ENCODE data around the gene PLCB1. TPM values are rescaled to one million over a fixed set of nuclear protein-coding genes. Genes with fewer than 3 reads are reported as not detected.

Gene PLCB1
- total RNA-seq, 1 experiment from 2014 or later: 6.8 TPM

- intact Hi-C loops (cut with micrococcal nuclease; ENCODE audit: unreplicated experiment): no loop called here
- DNase-seq (ENCODE audit: low spot score): no peak
- BruUV-seq (replicated peaks): no TSS peak
- H3K4me3 ChIP-seq (ENCODE audit: low read depth, low read length, poor library complexity, severe bottlenecking): no peak overlapping the region
- TF ChIP-seq, protein P1, sequence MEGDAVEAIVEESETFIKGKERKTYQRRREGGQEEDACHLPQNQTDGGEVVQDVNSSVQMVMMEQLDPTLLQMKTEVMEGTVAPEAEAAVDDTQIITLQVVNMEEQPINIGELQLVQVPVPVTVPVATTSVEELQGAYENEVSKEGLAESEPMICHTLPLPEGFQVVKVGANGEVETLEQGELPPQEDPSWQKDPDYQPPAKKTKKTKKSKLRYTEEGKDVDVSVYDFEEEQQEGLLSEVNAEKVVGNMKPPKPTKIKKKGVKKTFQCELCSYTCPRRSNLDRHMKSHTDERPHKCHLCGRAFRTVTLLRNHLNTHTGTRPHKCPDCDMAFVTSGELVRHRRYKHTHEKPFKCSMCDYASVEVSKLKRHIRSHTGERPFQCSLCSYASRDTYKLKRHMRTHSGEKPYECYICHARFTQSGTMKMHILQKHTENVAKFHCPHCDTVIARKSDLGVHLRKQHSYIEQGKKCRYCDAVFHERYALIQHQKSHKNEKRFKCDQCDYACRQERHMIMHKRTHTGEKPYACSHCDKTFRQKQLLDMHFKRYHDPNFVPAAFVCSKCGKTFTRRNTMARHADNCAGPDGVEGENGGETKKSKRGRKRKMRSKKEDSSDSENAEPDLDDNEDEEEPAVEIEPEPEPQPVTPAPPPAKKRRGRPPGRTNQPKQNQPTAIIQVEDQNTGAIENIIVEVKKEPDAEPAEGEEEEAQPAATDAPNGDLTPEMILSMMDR (conservative IDR thresholded peaks at IDR 0.05; ENCODE audit: low read depth, low read length): no peak
- TF ChIP-seq EZH2 (IDR thresholded peaks at IDR 0.05; ENCODE audit: borderline replicate concordance, low read depth, low read length, poor library complexity, severe bottlenecking): no peak
- H3K27me3 ChIP-seq (replicated peaks; ENCODE audit: insufficient read depth, low read depth, low read length, poor library complexity): no peaks in the 10 kb centered on the region
- H3K9me3 ChIP-seq (ENCODE audit: low read depth, low read length, poor library complexity, severe bottlenecking): no peaks in the 10 kb centered on the region
- no peaks in the 10 kb centered on the region for H3K4me1 ChIP-seq (ENCODE audit: insufficient read depth, low read length, poor library complexity, severe bottlenecking)
- no peaks in the 10 kb centered on the region for H3K36me3 ChIP-seq (ENCODE audit: insufficient read depth, low read length, poor library complexity, severe bottlenecking)
- no peak overlapping the region for H3K27ac ChIP-seq (ENCODE audit: low read depth, low read length, poor library complexity, severe bottlenecking)
- POLR2A ChIA-PET (ENCODE audit: low non-redundant PET): no interaction called here
- CTCF ChIA-PET: interaction anchor here (0.6 kb wide), 1 partner anchor 219 kb away, joined by 3 read pairs; no protein-coding TSS in a partner anchor
These were observed 617.0 kb downstream of the PLCB1 start for GRCh38 chr20:8749101-8749500.

DNA sequence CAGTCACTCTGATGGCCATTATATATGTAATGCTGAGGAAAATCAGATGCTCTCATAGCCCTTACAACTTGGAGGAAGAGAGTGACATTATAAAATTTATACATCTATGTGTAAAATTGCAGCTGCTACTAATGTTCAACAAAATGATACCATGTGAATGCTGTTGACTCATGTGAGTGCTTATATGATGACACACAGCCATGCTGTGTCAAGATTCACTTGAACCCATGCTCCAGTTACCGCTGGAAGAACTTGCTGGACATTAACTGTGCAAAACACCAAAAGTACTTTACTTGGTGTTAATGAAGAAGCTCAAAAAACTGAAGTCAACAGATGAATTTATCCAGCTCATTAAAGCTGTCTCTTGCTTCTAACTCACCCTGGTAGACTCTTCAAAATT is 617.9 kb downstream of the PLCB1 start:
- no peak for DNase-seq (ENCODE audit: low spot score)
- TF ChIP-seq, protein P1 (conservative IDR thresholded peaks at IDR 0.05; ENCODE audit: low read depth, low read length): no peak
- TF ChIP-seq EZH2 (IDR thresholded peaks at IDR 0.05; ENCODE audit: borderline replicate concordance, low read depth, low read length, poor library complexity, severe bottlenecking): no peak
- H3K4me1 ChIP-seq (ENCODE audit: insufficient read depth, low read length, poor library complexity, severe bottlenecking): no peaks in the 10 kb centered on the region
- H3K4me3 ChIP-seq (ENCODE audit: low read depth, low read length, poor library complexity, severe bottlenecking): no peak overlapping the region
- H3K36me3 ChIP-seq (ENCODE audit: insufficient read depth, low read length, poor library complexity, severe bottlenecking): no peaks in the 10 kb centered on the region
- H3K27me3 ChIP-seq (replicated peaks; ENCODE audit: insufficient read depth, low read depth, low read length, poor library complexity): no peaks in the 10 kb centered on the region
- intact Hi-C loops (cut with micrococcal nuclease; ENCODE audit: unreplicated experiment): loop anchor here (2.0 kb wide), 2 partner anchors 609 to 643 kb away; no protein-coding TSS in a partner anchor
- H3K27ac ChIP-seq (ENCODE audit: low read depth, low read length, poor library complexity, severe bottlenecking): no peak overlapping the region
- ChIA-PET CTCF (interaction anchor here (0.6 kb wide), 1 partner anchor 220 kb away, joined by 3 read pairs; no protein-coding TSS in a partner anchor), POLR2A (ENCODE audit: low non-redundant PET) (no interaction called here)
- BruUV-seq (replicated peaks): no TSS peak
- no peaks in the 10 kb centered on the region for H3K9me3 ChIP-seq (ENCODE audit: low read depth, low read length, poor library complexity, severe bottlenecking)

DNA sequence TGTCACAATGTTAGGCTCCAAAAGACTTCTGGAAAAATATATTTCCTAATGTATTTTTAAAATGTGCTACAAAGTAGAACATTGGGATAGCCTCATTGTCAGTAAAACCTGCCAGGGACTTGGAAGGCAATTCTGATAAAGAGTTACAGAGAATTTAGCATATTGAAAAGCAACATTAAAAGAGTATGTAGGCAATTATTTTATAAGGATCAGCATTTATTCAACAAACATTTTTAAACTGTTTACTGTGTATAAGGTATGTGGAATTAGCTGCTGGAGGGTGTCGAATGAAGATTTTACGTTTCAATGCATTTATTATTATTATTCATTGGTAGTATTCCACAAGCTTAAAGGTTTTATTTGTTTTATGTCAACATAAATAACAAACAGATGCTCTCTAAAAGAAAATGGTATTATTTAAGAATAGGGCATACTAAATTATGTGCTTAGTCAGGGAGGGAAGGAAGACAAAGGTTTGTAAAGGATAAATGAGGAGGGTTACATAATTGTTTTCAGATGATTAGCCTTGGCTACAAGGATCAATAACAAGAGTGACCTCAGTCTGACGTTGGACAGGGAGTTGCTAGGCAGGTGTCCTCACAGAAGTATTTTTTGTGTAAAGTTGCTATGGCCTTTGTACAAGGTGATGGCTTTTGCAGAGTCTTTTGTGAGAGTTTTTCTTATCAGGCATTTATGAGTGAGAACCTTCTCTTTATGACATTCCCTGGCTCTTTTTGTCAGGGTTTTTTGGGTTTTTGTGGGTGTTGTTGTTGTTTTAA is 623.5 kb downstream of the PLCB1 start:
- no peak for TF ChIP-seq EZH2 (IDR thresholded peaks at IDR 0.05; ENCODE audit: borderline replicate concordance, low read depth, low read length, poor library complexity, severe bottlenecking)
- TF ChIP-seq, protein P1 (conservative IDR thresholded peaks at IDR 0.05; ENCODE audit: low read depth, low read length): no peak
- no peaks in the 10 kb centered on the region for H3K27me3 ChIP-seq (replicated peaks; ENCODE audit: insufficient read depth, low read depth, low read length, poor library complexity)
- POLR2A ChIA-PET (ENCODE audit: low non-redundant PET): no interaction called here
- DNase-seq (ENCODE audit: low spot score): no peak
- BruUV-seq (replicated peaks): no TSS peak
- H3K9me3 ChIP-seq (ENCODE audit: low read depth, low read length, poor library complexity, severe bottlenecking): no peaks in the 10 kb centered on the region
- intact Hi-C loops (cut with micrococcal nuclease; ENCODE audit: unreplicated experiment): loop anchor here (5.0 kb wide), 1 partner anchor 852 kb away; no protein-coding TSS in a partner anchor
- CTCF ChIA-PET: no interaction called here
- no peak overlapping the region for H3K4me3 ChIP-seq (ENCODE audit: low read depth, low read length, poor library complexity, severe bottlenecking)
- no peak overlapping the region for H3K27ac ChIP-seq (ENCODE audit: low read depth, low read length, poor library complexity, severe bottlenecking)
- H3K36me3 ChIP-seq (ENCODE audit: insufficient read depth, low read length, poor library complexity, severe bottlenecking): no peaks in the 10 kb centered on the region
- H3K4me1 ChIP-seq (ENCODE audit: insufficient read depth, low read length, poor library complexity, severe bottlenecking): no peaks in the 10 kb centered on the region
